Gastrocnemius medialis (tissue), 4 donors: ENCODE results near the gene PAK1IP1.

Source experiments
- POLR2A ChIP-seq, 2 donors: fragments of 450-650 bp; IDR thresholded peaks; one replicate each; pipeline ENCODE4 v1.6.1; 2017; ENCODE audit warnings: antibody characterized with exemption in 2 of 2, mild to moderate bottlenecking in 2 of 2, moderate library complexity in 2 of 2
- TF ChIP-seq, protein P1 (sequence below), 5 experiments: fragments of 450-650 bp in 3 of 5; fragments of 200-600 bp in 2 of 5; sonication (generic) in 2 of 5; IDR thresholded peaks in 4 of 5; conservative IDR thresholded peaks in 1 of 5; 1 replicate in 4 of 5; 2 replicates in 1 of 5; pipeline ENCODE4 v1.5.1; 2016 to 2019; ENCODE audit warnings: antibody characterized with exemption in 5 of 5, mild to moderate bottlenecking in 3 of 5, moderate library complexity in 3 of 5

- TF ChIP-seq, protein P1, sequence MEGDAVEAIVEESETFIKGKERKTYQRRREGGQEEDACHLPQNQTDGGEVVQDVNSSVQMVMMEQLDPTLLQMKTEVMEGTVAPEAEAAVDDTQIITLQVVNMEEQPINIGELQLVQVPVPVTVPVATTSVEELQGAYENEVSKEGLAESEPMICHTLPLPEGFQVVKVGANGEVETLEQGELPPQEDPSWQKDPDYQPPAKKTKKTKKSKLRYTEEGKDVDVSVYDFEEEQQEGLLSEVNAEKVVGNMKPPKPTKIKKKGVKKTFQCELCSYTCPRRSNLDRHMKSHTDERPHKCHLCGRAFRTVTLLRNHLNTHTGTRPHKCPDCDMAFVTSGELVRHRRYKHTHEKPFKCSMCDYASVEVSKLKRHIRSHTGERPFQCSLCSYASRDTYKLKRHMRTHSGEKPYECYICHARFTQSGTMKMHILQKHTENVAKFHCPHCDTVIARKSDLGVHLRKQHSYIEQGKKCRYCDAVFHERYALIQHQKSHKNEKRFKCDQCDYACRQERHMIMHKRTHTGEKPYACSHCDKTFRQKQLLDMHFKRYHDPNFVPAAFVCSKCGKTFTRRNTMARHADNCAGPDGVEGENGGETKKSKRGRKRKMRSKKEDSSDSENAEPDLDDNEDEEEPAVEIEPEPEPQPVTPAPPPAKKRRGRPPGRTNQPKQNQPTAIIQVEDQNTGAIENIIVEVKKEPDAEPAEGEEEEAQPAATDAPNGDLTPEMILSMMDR (IDR thresholded peaks at IDR 0.05 in 4 of 5, conservative IDR thresholded peaks at IDR 0.05 in 1 of 5), result no peak
- no peak for TF ChIP-seq POLR2A (IDR thresholded peaks at IDR 0.05)
Observed at GRCh38 chr6:10730254-10730653, 35.5 kb downstream of the PAK1IP1 start.
